Adrenal gland (tissue), 12 donors: ENCODE results near the gene ANKS1B. TPM values are rescaled to one million over a fixed set of nuclear protein-coding genes. Genes with fewer than 3 reads are reported as not detected.

ENCODE experiments used
- DNase-seq, 7 donors: peaks; one replicate each; pipeline ENCODE4 v3.0.0-alpha.2; 2019 to 2020
- H3K27ac ChIP-seq, 5 donors: fragments of 200-600 bp; sonication (generic) in 4 of 5; 1 replicate in 3 of 5; 2 replicates in 2 of 5; pipeline versions ENCODE4 v1.5.1 to v1.8.0; 2016 to 2020; ENCODE audit warnings: mild to moderate bottlenecking in 1 of 5
- H3K27me3 ChIP-seq: fragments of 200-600 bp; 2 replicates; pipeline ENCODE4 v1.8.0; 2021
- H3K36me3 ChIP-seq, 2 donors: fragments of 200-600 bp; replicated peaks in 1 of 2; 1 replicate in 1 of 2; 2 replicates in 1 of 2; pipeline versions ENCODE4 v1.5.1 to v1.8.0; 2018 to 2022
- H3K4me1 ChIP-seq, 2 donors: fragments of 200-600 bp; replicated peaks in 1 of 2; 1 replicate in 1 of 2; 2 replicates in 1 of 2; pipeline versions ENCODE4 v1.5.1 to v1.8.0; 2018 to 2021
- H3K4me3 ChIP-seq, 4 donors: fragments of 200-600 bp; sonication (generic) in 3 of 4; one replicate each; pipeline ENCODE4 v1.5.1; 2016 to 2018
- H3K9me3 ChIP-seq, 3 donors: fragments of 200-600 bp; sonication (generic) in 1 of 3; replicated peaks in 1 of 3; 1 replicate in 2 of 3; 2 replicates in 1 of 3; pipeline versions ENCODE4 v1.5.1 to v1.8.0; 2016 to 2021
- CTCF ChIP-seq, 6 experiments: fragments of 450-650 bp in 4 of 6; fragments of 200-600 bp in 2 of 6; sonication (generic) in 1 of 6; IDR thresholded peaks; 1 replicate in 5 of 6; 2 replicates in 1 of 6; pipeline versions ENCODE4 v1.5.1 to v1.8.0; 2016 to 2021; ENCODE audit warnings: antibody characterized with exemption in 6 of 6, mild to moderate bottlenecking in 2 of 6, moderate library complexity in 1 of 6
- POLR2A ChIP-seq, 2 donors: fragments of 450-650 bp; IDR thresholded peaks; one replicate each; pipeline ENCODE4 v1.6.1; 2017; ENCODE audit warnings: antibody characterized with exemption in 2 of 2, mild to moderate bottlenecking in 2 of 2, moderate library complexity in 1 of 2
- WGBS, 4 donors: extraction: QIAGEN DNeasy Blood & Tissue Kit in 2 of 4; methylation state at CpG; one replicate each; pipeline versions ENCODE4 v1.1.5 to v1.1.7; 2013 to 2017; 5-methylcytosine and 5-hydroxymethylcytosine counted together
- intact Hi-C, 2 donors: fragments of 100-400 bp; cut with DNase I; formaldehyde crosslinking; loops; one replicate each; pipeline versions ENCODE4 v1.14.1 to v1.15.0; 2022 to 2023
- polyA plus RNA-seq, 3 donors: library from polyadenylated mRNA; stranded (reverse); fragments of 200-250 nt in 2 of 3; fragments of 350-450 nt in 1 of 3; fragmentation: Illumina TruSeq in 1 of 3; extraction: RNeasy Lipid Tissue Mini Kit (QIAGEN cat#74804) in 1 of 3; gene quantifications; one replicate each; pipeline ENCODE4 v1.2.3, GENCODE V29; 2013 to 2014
- total RNA-seq, 9 donors: library from RNA; depleted of rRNA in 4 of 9; stranded (reverse); fragments of >200 nt in 4 of 9; fragments of 120-200 nt in 1 of 9; fragmentation: NEBNext Ultra II Directional in 1 of 9; extraction: Animal tissue kit (Norgen Biotek cat#: 25700) in 1 of 9; gene quantifications; one replicate each; pipeline versions ENCODE4 v1.1.0 to v1.2.4, GENCODE V29; 2013 to 2023
- donor health status: healthy with polysubstance abuse.
- donor health status: Bipolar disorder and iron deficiency.
- donor health status: DM: yes; HTN: yes; CAD: no.
- donor health status: DM: no; HTN: no; CAD: no.
- donor health status: DM: no; HTN: no; CAD: no.
- donor health status: DM: yes; HTN: yes; CAD: no.

Gene ANKS1B
- total and polyA plus RNA-seq, 12 donors: 1.3 to 28.1 (median 8.0) TPM

- no peaks in the 10 kb centered on the region for H3K9me3 ChIP-seq
- TF ChIP-seq CTCF (IDR thresholded peaks at IDR 0.05): no peak
- no peak for TF ChIP-seq POLR2A (IDR thresholded peaks at IDR 0.05)
- WGBS, 4 donors: 67 to 95% (median 88%) methylated on average over 2 to 3 of the region's 3 CpGs
- no peak for DNase-seq
- H3K4me3 ChIP-seq: no peak overlapping the region
- H3K27me3 ChIP-seq: no peaks in the 10 kb centered on the region
- H3K36me3 ChIP-seq: no peaks in the 10 kb centered on the region
- H3K27ac ChIP-seq: no peak overlapping the region
- intact Hi-C loops: no loop called here
- H3K4me1 ChIP-seq: no peaks in the 10 kb centered on the region
These were observed 463.1 kb downstream of the ANKS1B start for GRCh38 chr12:99521664-99522063.

GRCh38 chr12:99513066-99513465 is 471.7 kb downstream of the ANKS1B start:
- no peak overlapping the region for H3K27ac ChIP-seq
- no peaks in the 10 kb centered on the region for H3K36me3 ChIP-seq
- no peaks in the 10 kb centered on the region for H3K9me3 ChIP-seq
- no peak for DNase-seq
- no peak for TF ChIP-seq CTCF (IDR thresholded peaks at IDR 0.05)
- TF ChIP-seq POLR2A (IDR thresholded peaks at IDR 0.05): no peak
- intact Hi-C loops: no loop called here
- 81 to 89% (median 85%) methylated on average over 2 of the region's 2 CpGs for WGBS, 4 donors
- H3K4me1 ChIP-seq: no peaks in the 10 kb centered on the region
- H3K27me3 ChIP-seq: no peaks in the 10 kb centered on the region
- no peak overlapping the region for H3K4me3 ChIP-seq

GRCh38 chr12:99505805-99506204 is 478.9 kb downstream of the ANKS1B start:
- Histone ChIP-seq H3K4me1 (no peaks in the 10 kb centered on the region), H3K4me3 (no peak overlapping the region), H3K27me3 (no peaks in the 10 kb centered on the region), H3K27ac (no peak overlapping the region), H3K36me3 (no peaks in the 10 kb centered on the region), H3K9me3 (no peaks in the 10 kb centered on the region)
- no peak for TF ChIP-seq POLR2A (IDR thresholded peaks at IDR 0.05)
- no peak for TF ChIP-seq CTCF (IDR thresholded peaks at IDR 0.05)
- DNase-seq: no peak
- WGBS, 4 donors: 80 to 87% (median 85%) methylated on average over 3 of the region's 3 CpGs
- intact Hi-C loops: loop anchor here in 1 of 2 donors (5.0 kb wide), 1 partner anchor 64 kb away; no protein-coding TSS in a partner anchor

- no peak overlapping the region for H3K4me3 ChIP-seq
- intact Hi-C loops: no loop called here
- H3K9me3 ChIP-seq: no peaks in the 10 kb centered on the region
- H3K27ac ChIP-seq: no peak overlapping the region
- TF ChIP-seq CTCF (IDR thresholded peaks at IDR 0.05): no peak
- TF ChIP-seq POLR2A (IDR thresholded peaks at IDR 0.05): no peak
- no peaks in the 10 kb centered on the region for H3K36me3 ChIP-seq
- no peak for DNase-seq
- 69 to 85% (median 79%) methylated on average over 3 of the region's 3 CpGs for WGBS, 4 donors
- no peaks in the 10 kb centered on the region for H3K4me1 ChIP-seq
- no peaks in the 10 kb centered on the region for H3K27me3 ChIP-seq
These were observed 486.0 kb downstream of the ANKS1B start for GRCh38 chr12:99498756-99499155.
